Uterus (tissue), 4 donors: ENCODE results near the gene NT5M. TPM values are rescaled to one million over a fixed set of nuclear protein-coding genes. Genes with fewer than 3 reads are reported as not detected.

Source experiments
- DNase-seq, 2 donors: peaks; one replicate each; pipeline ENCODE4 v3.0.0-alpha.2; 2019 to 2020
- H3K27ac ChIP-seq, 2 donors: fragments of 200-600 bp; sonication (generic); 1 replicate in 1 of 2; 2 replicates in 1 of 2; pipeline ENCODE4 v1.5.1; 2016 to 2018
- H3K27me3 ChIP-seq, 2 donors: fragments of 200-600 bp; sonication (generic); one replicate each; pipeline ENCODE4 v1.5.1; 2018 to 2019; ENCODE audit warnings: control low read depth in 1 of 2
- H3K36me3 ChIP-seq, 2 donors: fragments of 200-600 bp; sonication (generic); one replicate each; pipeline ENCODE4 v1.5.1; 2019; ENCODE audit warnings: control low read depth in 1 of 2
- H3K4me1 ChIP-seq, 2 donors: fragments of 200-600 bp; sonication (generic); one replicate each; pipeline ENCODE4 v1.5.1; 2018 to 2019; ENCODE audit warnings: control low read depth in 1 of 2
- H3K4me3 ChIP-seq, 2 donors: fragments of 200-600 bp; sonication (generic); 1 replicate in 1 of 2; 2 replicates in 1 of 2; pipeline ENCODE4 v1.5.1; 2018 to 2019; ENCODE audit warnings: mild to moderate bottlenecking in 1 of 2
- H3K9me3 ChIP-seq, 2 donors: fragments of 200-600 bp; sonication (generic); one replicate each; pipeline ENCODE4 v1.5.1; 2019; ENCODE audit warnings: control low read depth in 1 of 2
- CTCF ChIP-seq, 4 experiments: fragments of 200-600 bp in 2 of 4; fragments of 450-650 bp in 2 of 4; sonication (generic) in 2 of 4; IDR thresholded peaks; one replicate each; pipeline ENCODE4 v1.5.1; 2016 to 2019; ENCODE audit warnings: antibody characterized with exemption in 4 of 4, mild to moderate bottlenecking in 2 of 4, moderate library complexity in 1 of 4
- POLR2A ChIP-seq, 2 donors: fragments of 450-650 bp; IDR thresholded peaks; one replicate each; pipeline ENCODE4 v1.6.1; 2016; ENCODE audit warnings: antibody characterized with exemption in 2 of 2, mild to moderate bottlenecking in 1 of 2, moderate library complexity in 1 of 2
- intact Hi-C: fragments of 100-400 bp; cut with DNase I; formaldehyde crosslinking; loops from one replicate; pipeline ENCODE4 v1.15.1; 2023; ENCODE audit warnings: low total_unique reads
- total RNA-seq, 4 donors: library from RNA; depleted of rRNA in 3 of 4; stranded (reverse); fragments of >200 nt in 3 of 4; gene quantifications; one replicate each; pipeline versions ENCODE4 v1.1.0 to v1.2.4, GENCODE V29; 2014 to 2023
- donor health status: DM: yes; HTN: yes; CAD: no.

NT5M gene
- total RNA-seq, 4 donors from 2014 or later: 0.26 to 7.8 (median 2.8) TPM

GRCh38 chr17:17384291-17384615 lies 81.1 kb downstream of the NT5M start:
- Histone ChIP-seq H3K9me3 (no peaks in the 10 kb centered on the region), H3K27ac (no peak overlapping the region), H3K4me3 (no peak overlapping the region), H3K36me3 (no peaks in the 10 kb centered on the region), H3K27me3 (no peaks in the 10 kb centered on the region), H3K4me1 (no peaks in the 10 kb centered on the region)
- intact Hi-C loops: no loop called here
- TF ChIP-seq POLR2A (IDR thresholded peaks at IDR 0.05) (no peak), CTCF (IDR thresholded peaks at IDR 0.05) (no peak)
- no peak for DNase-seq

DNA sequence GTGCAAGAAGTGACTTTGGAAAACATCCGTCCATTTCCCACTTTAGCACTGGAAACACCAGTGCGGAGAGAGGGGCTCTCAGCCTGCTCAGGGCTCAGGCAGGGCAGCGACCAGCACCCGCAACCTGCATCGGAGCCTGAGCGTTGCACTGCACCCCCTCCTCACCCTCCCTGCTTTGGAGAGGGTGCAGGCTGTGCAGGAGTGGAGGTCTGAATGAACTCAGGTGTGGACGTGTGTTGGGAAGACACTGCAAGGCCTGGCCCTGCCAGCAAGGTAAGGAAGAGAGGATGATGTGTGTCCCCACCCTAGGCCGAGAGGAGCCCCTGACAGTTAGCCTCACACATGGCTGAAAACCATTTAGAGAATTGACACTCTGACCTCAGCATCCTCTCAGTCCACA lies 81.8 kb downstream of the NT5M start:
- Histone ChIP-seq H3K27me3 (no peaks in the 10 kb centered on the region), H3K36me3 (no peaks in the 10 kb centered on the region), H3K4me3 (no peak overlapping the region), H3K27ac (no peak overlapping the region), H3K4me1 (no peaks in the 10 kb centered on the region), H3K9me3 (no peaks in the 10 kb centered on the region)
- no peak for DNase-seq
- intact Hi-C loops: no loop called here
- TF ChIP-seq POLR2A (IDR thresholded peaks at IDR 0.05) (no peak), CTCF (IDR thresholded peaks at IDR 0.05) (no peak)

- Histone ChIP-seq H3K4me1 (no peaks in the 10 kb centered on the region), H3K36me3 (no peaks in the 10 kb centered on the region), H3K27me3 (no peaks in the 10 kb centered on the region), H3K4me3 (no peak overlapping the region), H3K27ac (no peak overlapping the region), H3K9me3 (no peaks in the 10 kb centered on the region)
- no peak for DNase-seq
- intact Hi-C loops: no loop called here
- no peak for TF ChIP-seq CTCF (IDR thresholded peaks at IDR 0.05)
- TF ChIP-seq POLR2A (IDR thresholded peaks at IDR 0.05): no peak
Measured at GRCh38 chr17:17385491-17385890, 82.3 kb downstream of the NT5M start.

DNA sequence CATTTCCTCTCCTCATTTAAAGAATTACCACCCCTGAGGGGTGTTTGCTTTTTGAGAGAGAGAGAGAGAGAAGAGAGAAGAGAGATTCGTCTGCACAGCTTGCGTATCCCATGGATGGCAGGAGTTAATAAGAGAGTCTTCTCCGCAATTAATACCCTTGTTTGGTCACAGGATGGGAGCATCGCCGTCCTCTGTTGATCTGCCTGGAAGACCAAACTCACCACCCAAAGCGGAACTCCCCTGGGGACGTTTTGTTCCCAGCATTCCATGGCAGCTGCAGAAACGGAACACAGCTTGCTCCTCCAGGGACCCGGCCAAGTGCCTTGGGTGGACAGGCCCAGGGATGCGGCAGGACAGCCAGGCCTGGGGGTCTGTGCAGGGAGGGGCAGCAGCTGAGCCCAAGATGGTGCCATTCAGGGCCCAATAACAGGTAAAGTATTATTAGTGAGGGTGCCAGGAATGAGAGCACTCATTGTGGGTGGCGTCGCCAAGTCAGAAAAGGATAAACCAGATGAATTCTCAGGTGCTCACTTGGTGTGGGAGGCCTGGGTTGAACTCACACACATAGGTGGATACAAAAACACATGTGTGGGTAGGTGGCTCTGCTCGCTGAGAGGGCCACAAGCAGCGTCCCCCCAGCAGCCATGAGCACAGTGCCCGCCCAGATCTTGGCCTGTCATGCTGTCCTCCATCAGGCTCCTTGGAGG lies 83.1 kb downstream of the NT5M start:
- H3K4me1 ChIP-seq: no peaks in the 10 kb centered on the region
- intact Hi-C loops: no loop called here
- no peaks in the 10 kb centered on the region for H3K36me3 ChIP-seq
- no peaks in the 10 kb centered on the region for H3K27me3 ChIP-seq
- TF ChIP-seq POLR2A (IDR thresholded peaks at IDR 0.05) (no peak), CTCF (IDR thresholded peaks at IDR 0.05) (no peak)
- H3K27ac ChIP-seq: no peak overlapping the region
- H3K9me3 ChIP-seq: no peaks in the 10 kb centered on the region
- no peak overlapping the region for H3K4me3 ChIP-seq
- DNase-seq: no peak

DNA sequence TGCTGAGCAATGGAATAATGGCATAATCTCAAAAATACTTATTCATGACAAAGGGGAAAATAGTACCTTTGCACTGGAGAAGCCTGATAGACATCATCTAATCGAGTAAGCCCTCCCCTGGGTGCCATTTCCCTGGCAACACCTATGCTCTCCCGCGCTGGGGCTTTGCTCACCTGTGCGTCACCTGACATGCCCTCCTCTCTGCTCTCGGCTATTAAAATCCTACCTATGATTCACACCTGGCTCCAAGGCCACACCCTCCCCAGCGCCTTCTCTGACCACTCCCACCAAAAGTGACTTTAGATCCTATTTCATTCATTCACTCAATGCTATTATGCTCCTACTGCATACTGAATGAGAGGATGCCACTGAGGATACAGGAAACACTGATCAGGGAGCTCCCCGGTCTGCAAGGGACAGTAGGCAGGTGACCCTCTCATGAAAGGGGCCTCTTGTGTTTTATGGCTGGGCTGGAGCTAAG lies 83.9 kb downstream of the NT5M start:
- DNase-seq: no peak
- TF ChIP-seq POLR2A (IDR thresholded peaks at IDR 0.05): no peak
- no peak for TF ChIP-seq CTCF (IDR thresholded peaks at IDR 0.05)
- H3K27ac ChIP-seq: no peak overlapping the region
- no peaks in the 10 kb centered on the region for H3K36me3 ChIP-seq
- intact Hi-C loops: no loop called here
- H3K4me1 ChIP-seq: no peaks in the 10 kb centered on the region
- no peaks in the 10 kb centered on the region for H3K27me3 ChIP-seq
- no peak overlapping the region for H3K4me3 ChIP-seq
- no peaks in the 10 kb centered on the region for H3K9me3 ChIP-seq
